Right atrium auricular region (tissue), 2 donors: ENCODE data around the gene LRRC37A. TPM values are rescaled to one million over a fixed set of nuclear protein-coding genes. Genes with fewer than 3 reads are reported as not detected.
A peak's percentile ranks its signal among the peaks of the same experiment; 100 is the strongest.
"Not testable (repeated sequence)": the region's sequence is repeated elsewhere in the genome, so short reads cannot be mapped to it uniquely, and the experiment has no call there.

Experiments
- DNase-seq: peaks from one replicate; pipeline ENCODE4 v3.0.0-alpha.2; 2019; ENCODE audit warnings: low spot score
- H3K27ac ChIP-seq, 2 donors: fragments of 200-600 bp; sonication (generic); 1 replicate in 1 of 2; 2 replicates in 1 of 2; pipeline ENCODE4 v1.5.1; 2016 to 2019
- H3K27me3 ChIP-seq, 2 donors: fragments of 200-600 bp; sonication (generic); one replicate each; pipeline versions ENCODE4 v1.5.1 to v1.6.0; 2017 to 2019
- H3K36me3 ChIP-seq: fragments of 200-600 bp; sonication (generic); one replicate; pipeline ENCODE4 v1.5.1; 2016
- H3K4me1 ChIP-seq, 2 donors: fragments of 200-600 bp; sonication (generic); one replicate each; pipeline versions ENCODE4 v1.5.1 to v1.6.0; 2017 to 2019
- H3K4me3 ChIP-seq, 2 donors: fragments of 200-600 bp; sonication (generic); 1 replicate in 1 of 2; 2 replicates in 1 of 2; pipeline ENCODE4 v1.5.1; 2017 to 2019; ENCODE audit warnings: mild to moderate bottlenecking in 1 of 2, moderate library complexity in 1 of 2
- H3K9me3 ChIP-seq, 2 donors: fragments of 200-600 bp; sonication (generic); one replicate each; pipeline ENCODE4 v1.5.1; 2019
- total RNA-seq, 2 donors: library from RNA; depleted of rRNA; stranded (reverse); fragments of >200 nt; gene quantifications; one replicate each; pipeline ENCODE4 v1.1.0, GENCODE V29; 2016

LRRC37A gene
- total RNA-seq, 2 donors from 2014 or later = 0.33 to 0.90 TPM

DNA sequence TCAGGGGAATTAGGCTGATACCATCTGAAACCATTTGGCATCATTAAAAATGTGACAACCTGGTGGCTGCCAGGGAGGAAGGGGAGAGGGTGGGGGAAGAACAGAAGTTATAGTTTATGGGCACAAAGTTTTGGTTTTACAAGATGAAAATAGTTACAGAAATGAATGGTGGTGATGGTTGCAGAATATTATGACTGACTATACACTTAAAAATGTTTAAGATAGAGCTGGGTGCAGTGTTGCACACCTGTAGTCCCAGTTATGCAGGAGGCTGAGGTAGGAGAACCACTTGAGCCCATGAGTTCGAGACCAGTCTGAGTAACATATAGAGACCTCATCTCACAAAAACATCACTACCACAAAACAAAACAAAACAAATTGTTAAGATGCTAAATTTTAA is 54.1 kb downstream of the LRRC37A start:
- DNase-seq, H3K9me3 ChIP-seq, H3K27ac ChIP-seq, H3K36me3 ChIP-seq, H3K27me3 ChIP-seq, H3K4me1 ChIP-seq, H3K4me3 ChIP-seq: not testable (repeated sequence)

DNA sequence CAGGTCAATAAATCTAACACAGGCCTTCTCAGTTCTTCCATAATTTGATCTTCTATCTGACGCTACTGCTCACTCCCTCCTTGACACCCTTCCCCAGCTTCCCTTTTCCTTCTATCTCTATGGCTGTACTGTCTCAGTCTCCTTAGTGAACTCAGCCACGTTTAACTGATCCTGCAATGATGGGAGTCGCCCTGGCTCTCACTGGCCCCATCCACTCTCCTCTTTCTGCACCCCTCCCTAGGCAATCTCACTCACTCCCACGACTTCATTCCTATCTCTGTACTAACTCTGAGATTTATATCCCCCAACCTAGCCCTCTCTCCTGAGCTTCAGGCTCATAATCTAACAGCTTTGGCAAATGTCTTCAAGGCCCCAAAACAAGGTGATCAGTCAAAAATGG is 58.9 kb downstream of the LRRC37A start:
- not testable (repeated sequence) for H3K4me1 ChIP-seq, H3K36me3 ChIP-seq, H3K27me3 ChIP-seq, DNase-seq, H3K9me3 ChIP-seq, H3K27ac ChIP-seq, H3K4me3 ChIP-seq

DNA sequence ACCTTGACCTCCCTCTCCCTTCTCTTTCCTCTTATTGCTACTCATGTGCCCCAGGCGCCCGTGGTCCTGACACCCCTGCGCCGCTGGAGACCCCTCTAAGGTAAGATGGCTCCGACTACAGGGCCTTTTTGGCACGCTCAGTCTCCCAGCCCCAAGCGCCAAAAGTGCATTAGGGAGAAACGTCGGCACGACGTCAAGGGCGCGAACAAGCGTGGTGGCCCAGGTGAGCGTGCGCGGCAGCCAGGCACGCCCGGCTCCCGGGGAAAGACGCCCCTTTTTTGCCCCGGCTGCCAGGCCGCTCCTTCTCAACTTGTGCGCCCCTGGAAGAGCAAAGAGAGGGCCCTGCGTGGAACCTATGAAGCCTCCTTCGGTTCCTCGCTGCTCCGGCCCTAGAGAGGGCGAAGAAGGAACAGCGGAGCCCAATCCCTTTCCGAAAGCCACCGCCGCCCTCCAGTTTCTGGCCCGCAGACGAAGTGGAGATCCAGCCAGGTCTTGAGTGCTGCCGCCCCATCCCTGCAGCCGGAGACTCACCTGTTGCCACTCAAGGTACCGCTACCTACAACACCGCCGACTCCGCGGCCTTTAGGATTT is 66.3 kb downstream of the LRRC37A start:
- H3K4me3 ChIP-seq, H3K27ac ChIP-seq, DNase-seq, H3K36me3 ChIP-seq, H3K9me3 ChIP-seq, H3K27me3 ChIP-seq, H3K4me1 ChIP-seq: not testable (repeated sequence)

DNA sequence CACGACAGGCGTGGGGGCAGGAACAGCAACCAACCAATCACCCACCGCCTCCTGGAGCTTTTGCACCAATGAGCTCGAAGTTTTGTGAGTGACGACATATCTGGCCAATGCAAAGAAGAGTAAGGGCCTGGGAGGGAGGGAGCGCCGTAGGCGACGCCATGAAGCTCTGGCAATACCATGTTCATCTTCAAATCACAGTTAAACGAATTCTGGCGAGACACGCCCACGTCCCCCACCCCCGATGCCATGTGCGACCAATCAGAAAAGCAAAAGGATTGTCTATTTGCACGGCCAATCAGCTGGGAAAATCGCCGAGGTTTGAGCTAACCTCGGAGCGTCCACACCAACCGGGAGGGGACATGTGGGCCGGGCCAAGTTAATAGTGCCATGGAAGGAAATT is 66.8 kb downstream of the LRRC37A start, which contains the start of gene ARL17B:
ARL17B (minus strand) TSS at position 12 of the 400 bp plus-strand sequence. CDS start 3,369 bp downstream, outside the sequence.
- H3K9me3 ChIP-seq, H3K27ac ChIP-seq, H3K36me3 ChIP-seq, H3K27me3 ChIP-seq, H3K4me1 ChIP-seq, H3K4me3 ChIP-seq: not testable (repeated sequence)
- peak; percentile 97 for DNase-seq

DNA sequence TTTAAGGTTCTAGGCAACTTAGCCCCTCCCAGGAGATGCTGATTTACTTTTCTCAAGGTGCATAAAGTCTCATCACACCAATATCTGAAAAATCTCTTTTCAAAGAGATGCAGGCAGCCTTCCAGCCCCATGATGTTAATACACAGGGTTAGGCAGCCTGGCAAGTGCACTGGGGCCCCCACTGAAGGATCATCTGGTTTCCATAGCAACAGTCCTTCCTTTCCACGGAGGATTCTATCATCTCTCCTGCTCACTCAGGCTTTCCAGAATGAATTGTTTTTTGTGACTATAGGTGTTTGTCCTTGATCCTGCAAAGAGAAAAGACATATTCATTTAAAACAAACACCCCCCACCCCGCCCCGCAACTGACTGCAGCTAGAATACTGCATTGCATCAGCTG is 72.6 kb downstream of the LRRC37A start:
- H3K4me3 ChIP-seq, H3K36me3 ChIP-seq, H3K27ac ChIP-seq, DNase-seq, H3K27me3 ChIP-seq, H3K4me1 ChIP-seq, H3K9me3 ChIP-seq: not testable (repeated sequence)

DNA sequence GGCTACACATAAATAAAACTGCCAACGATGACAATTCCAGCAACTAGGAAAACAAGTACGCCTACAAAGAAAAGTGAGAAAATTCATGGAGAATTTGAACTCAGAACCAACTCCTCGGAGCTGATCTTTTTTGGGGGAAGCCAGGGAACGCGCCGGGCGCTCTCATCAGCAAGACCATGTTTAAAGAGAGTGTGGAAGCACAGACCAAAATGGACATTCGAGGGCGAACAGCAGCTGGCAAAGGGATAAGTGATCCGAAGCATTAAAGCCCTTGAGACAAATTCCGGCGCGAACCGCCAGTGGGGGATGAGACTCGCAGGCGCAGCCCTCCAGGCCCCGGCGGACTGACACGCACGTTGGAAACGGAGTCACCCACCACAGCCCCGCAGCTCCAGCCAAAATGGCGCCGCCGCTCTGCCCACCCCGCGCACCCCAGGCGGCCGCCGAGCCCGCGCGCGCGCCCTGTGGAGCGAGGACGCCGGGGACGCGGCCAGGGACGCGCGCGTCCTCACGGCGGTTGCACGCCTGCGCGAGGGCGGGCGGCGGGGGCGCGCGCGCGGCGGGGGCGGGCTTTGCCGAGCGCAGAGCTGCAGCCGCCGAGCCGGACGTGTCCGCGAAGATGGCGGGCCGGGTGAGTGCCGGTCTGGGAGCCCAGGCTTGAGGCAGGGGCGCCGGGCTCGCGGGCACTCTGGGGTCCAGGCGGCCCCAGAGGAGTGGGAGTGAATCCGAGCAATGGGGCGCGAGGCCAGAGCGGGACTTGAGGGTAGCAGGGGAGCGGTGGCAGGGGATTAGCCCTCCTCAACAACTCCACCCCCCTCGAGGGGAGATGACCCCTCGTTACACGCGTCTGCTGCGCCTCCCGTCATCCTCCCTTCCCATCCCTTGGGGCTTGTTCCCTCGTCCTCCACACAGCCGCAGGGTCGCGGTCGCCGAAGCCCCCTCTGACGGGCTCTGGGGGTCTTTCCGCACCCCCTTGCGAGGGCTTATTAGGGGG is 77.6 kb downstream of the LRRC37A start:
- H3K36me3 ChIP-seq, H3K27ac ChIP-seq, H3K9me3 ChIP-seq, H3K4me3 ChIP-seq, DNase-seq, H3K27me3 ChIP-seq, H3K4me1 ChIP-seq: not testable (repeated sequence)

DNA sequence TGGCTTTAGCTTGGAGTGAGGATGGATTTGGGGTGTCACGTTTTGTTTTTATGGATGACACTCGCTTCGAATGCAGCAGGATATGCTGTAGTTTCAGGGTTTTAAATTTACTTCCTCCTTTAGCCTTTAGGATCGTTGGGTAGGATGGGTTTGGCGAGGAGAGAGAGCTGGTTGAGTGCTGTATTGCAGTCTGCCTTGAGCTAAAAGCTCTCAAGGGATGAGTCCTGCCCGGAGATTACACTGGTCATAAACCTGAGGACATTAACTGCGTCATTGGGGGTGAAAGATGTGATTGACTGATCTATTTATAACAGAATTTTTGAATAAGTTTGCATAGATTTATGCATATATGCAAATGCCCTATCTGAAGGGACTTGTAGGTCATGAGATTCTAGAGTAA is 78.5 kb downstream of the LRRC37A start:
- not testable (repeated sequence) for H3K4me1 ChIP-seq, H3K36me3 ChIP-seq, H3K27ac ChIP-seq, H3K27me3 ChIP-seq, DNase-seq, H3K9me3 ChIP-seq, H3K4me3 ChIP-seq

DNA sequence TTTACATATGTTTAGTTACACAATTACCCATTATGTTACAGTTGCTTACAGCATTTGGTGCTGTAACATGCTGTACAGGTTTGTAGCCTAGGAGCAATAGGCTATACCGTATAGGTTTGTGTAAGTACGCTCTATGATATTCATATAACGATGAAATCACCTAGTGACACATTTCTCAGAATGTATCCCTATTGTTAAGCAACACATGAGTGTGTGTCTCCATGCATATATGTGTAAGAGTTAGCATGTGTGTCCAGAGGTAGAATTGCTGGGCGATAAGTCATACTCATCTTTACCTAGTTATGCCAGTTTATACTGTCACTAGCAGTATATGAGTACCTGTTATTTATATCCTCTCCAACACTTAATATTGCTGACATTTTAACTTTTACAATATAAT is 88.2 kb downstream of the LRRC37A start:
- not testable (repeated sequence) for H3K27me3 ChIP-seq, H3K9me3 ChIP-seq, H3K27ac ChIP-seq, H3K4me1 ChIP-seq, H3K36me3 ChIP-seq, H3K4me3 ChIP-seq, DNase-seq

DNA sequence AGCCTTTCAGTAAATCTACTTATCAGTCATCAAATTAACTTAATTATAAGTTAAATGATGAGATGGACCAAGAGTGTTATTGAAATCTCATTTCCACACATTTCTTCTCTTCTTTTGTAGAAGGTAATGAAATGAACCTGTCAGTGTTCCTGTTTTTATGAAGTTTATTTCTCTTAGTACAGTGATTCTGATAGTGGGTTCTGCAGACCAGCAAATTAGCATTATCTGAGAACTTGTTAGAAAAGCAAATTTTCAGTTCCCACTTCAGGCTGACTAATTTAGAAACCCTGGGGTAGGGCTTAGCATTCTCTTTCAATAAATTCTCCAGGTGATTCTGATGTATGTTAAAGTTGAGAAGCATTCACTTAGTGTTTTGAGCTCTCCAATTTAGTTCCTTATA is 90.6 kb downstream of the LRRC37A start:
- not testable (repeated sequence) for H3K9me3 ChIP-seq, H3K27ac ChIP-seq, H3K27me3 ChIP-seq, DNase-seq, H3K4me3 ChIP-seq, H3K36me3 ChIP-seq, H3K4me1 ChIP-seq

Other genes with a start within 250 kb of the LRRC37A start
- 10 to 100 TPM; 26.6 to 29.2 TPM for gene KANSL1, start 101.7 kb upstream of the LRRC37A start, total RNA-seq
- gene ARL17B, start 66.6 kb downstream of the LRRC37A start, total RNA-seq = 1 to 10 TPM; 7.4 to 9.8 TPM
- gene LRRC37A2, start 217.3 kb downstream of the LRRC37A start, total RNA-seq = 1 to 10 TPM; 3.1 to 5.7 TPM